K562 (cell line): ENCODE results near the gene TMEM95. TPM values are rescaled to one million over a fixed set of nuclear protein-coding genes. Genes with fewer than 3 reads are reported as not detected.
A peak's percentile ranks its signal among the peaks of the same experiment; 100 is the strongest.

Experiments
- CEBPG ChIP-seq, 3 experiments: fragments of 200-800 bp in 1 of 3; sonication (Bioruptor generic) in 1 of 3; sonication (generic) in 1 of 3; formaldehyde crosslinking in 1 of 3; IDR thresholded peaks in 2 of 3; conservative IDR thresholded peaks in 1 of 3; 2 replicates each; pipeline versions ENCODE4 v1.6.1 to v1.8.0; 2016 to 2022; ENCODE audit warnings: missing compliant biosample characterization in 2 of 3, missing genetic modification characterization in 2 of 3, mild to moderate bottlenecking in 1 of 3, missing genetic modification reagents in 1 of 3
- CGGBP1 ChIP-seq: fragments of 250-450 bp; sonication (Bioruptor Pico); IDR thresholded peaks from 2 replicates; pipeline ENCODE4 v1.9.0; 2021; ENCODE audit warnings: mild to moderate bottlenecking
- CHCHD3 ChIP-seq: fragments of 250-450 bp; sonication (Bioruptor Pico); IDR thresholded peaks from 2 replicates; pipeline ENCODE4 v2.1.2; 2022; ENCODE audit warnings: mild to moderate bottlenecking
- EWSR1 ChIP-seq: fragments of 450-650 bp; IDR thresholded peaks from 2 replicates; pipeline ENCODE4 v1.6.1; 2018; ENCODE audit warnings: borderline replicate concordance, mild to moderate bottlenecking, low read depth, moderate library complexity; ENCODE audit not compliant: partially characterized antibody
- GABPA ChIP-seq: fragments of 200-800 bp; sonication (Bioruptor generic); conservative IDR thresholded peaks from 2 replicates; pipeline ENCODE4 v1.6.1; 2016; ENCODE audit warnings: low read depth, missing genetic modification characterization, missing compliant biosample characterization
- GTF2A2 ChIP-seq: IDR thresholded peaks from 2 replicates; pipeline ENCODE4 v1.6.1; 2016; ENCODE audit warnings: mild to moderate bottlenecking, missing genetic modification characterization, missing compliant biosample characterization
- MECOM ChIP-seq: fragments of 250-450 bp; sonication (Bioruptor Pico); IDR thresholded peaks from 2 replicates; pipeline ENCODE4 v1.8.0; 2022; ENCODE audit warnings: inconsistent platforms
- MEF2A ChIP-seq: IDR thresholded peaks from 2 replicates; pipeline ENCODE4 v1.6.1; 2011; ENCODE audit warnings: low read depth, mild to moderate bottlenecking, low read length, moderate library complexity; ENCODE audit not compliant: control insufficient read depth
- MTF1 ChIP-seq: fragments of 250-450 bp; sonication (Bioruptor Pico); IDR thresholded peaks from 2 replicates; pipeline ENCODE4 v1.9.0; 2021; ENCODE audit warnings: moderate library complexity, mild to moderate bottlenecking, inconsistent platforms, borderline replicate concordance
- PHB2 ChIP-seq: fragments of 450-650 bp; IDR thresholded peaks from 2 replicates; pipeline ENCODE4 v1.6.1; 2017; ENCODE audit warnings: low read depth
- POU5F1 ChIP-seq: fragments of 150-350 bp; IDR thresholded peaks from 2 replicates; pipeline ENCODE4 v1.6.1; 2014; ENCODE audit warnings: borderline replicate concordance, low read length, low read depth, mild to moderate bottlenecking; ENCODE audit not compliant: partially characterized antibody
- RB1 ChIP-seq: fragments of 450-650 bp; IDR thresholded peaks from 2 replicates; pipeline ENCODE4 v1.6.1; 2017; ENCODE audit warnings: low read depth, mild to moderate bottlenecking
- ZFX ChIP-seq: sonication (generic); formaldehyde crosslinking; IDR thresholded peaks from 2 replicates; pipeline ENCODE4 v1.8.0; 2022; ENCODE audit warnings: mild to moderate bottlenecking, missing genetic modification reagents, moderate library complexity
- ZNF134 ChIP-seq: fragments of 250-450 bp; sonication (Bioruptor Pico); conservative IDR thresholded peaks from 2 replicates; pipeline ENCODE4 v1.4.0; 2020
- ZNF217 ChIP-seq: sonication (generic); formaldehyde crosslinking; IDR thresholded peaks from 2 replicates; pipeline ENCODE4 v1.8.0; 2022; ENCODE audit warnings: mild to moderate bottlenecking, missing genetic modification reagents
- ZNF668 ChIP-seq: fragments of 250-450 bp; sonication (Bioruptor Pico); IDR thresholded peaks from 2 replicates; pipeline ENCODE4 v1.8.0; 2022; ENCODE audit warnings: mild to moderate bottlenecking, inconsistent platforms
- polyA plus RNA-seq, 8 experiments: library from polyadenylated mRNA; depleted of rRNA in 4 of 8; stranded (reverse) in 5 of 8; unstranded in 3 of 8; fragments of >200 nt; fragmentation: Nextera tagmentation in 2 of 8; fragmentation: Illumina TruSeq in 1 of 8; extraction: Ambion mirVana in 2 of 8; extraction: Trizol in 1 of 8; gene quantifications; 2 replicates each; pipeline versions ENCODE4 v1.2.1 to v1.2.3, GENCODE V29; 2011 to 2014; ENCODE audit warnings: inconsistent platforms in 1 of 8, missing spikeins in 1 of 8
- total RNA-seq, 7 experiments: library from RNA; depleted of rRNA in 6 of 7; stranded (reverse); fragments of >200 nt in 6 of 7; fragmentation: Illumina TruSeq in 2 of 7; extraction: Trizol in 2 of 7; gene quantifications; 2 replicates each; pipeline versions ENCODE4 v1.2.1 to v1.2.3, GENCODE V29; 2011 to 2021; ENCODE audit warnings: low replicate concordance in 1 of 7
- TF ChIP-seq, protein P1 (sequence below): fragments of 200-600 bp; sonication (generic); IDR thresholded peaks from one replicate; pipeline ENCODE4 v1.6.1; 2012; ENCODE audit warnings: mild to moderate bottlenecking, low read depth, low read length, inconsistent platforms

The TMEM95 gene
- total and polyA plus RNA-seq, 9 of the 15 experiments (the other 6 are each of a cell fraction or from before 2014, with no cell fraction given), result not detected

- TF ChIP-seq, protein P1, sequence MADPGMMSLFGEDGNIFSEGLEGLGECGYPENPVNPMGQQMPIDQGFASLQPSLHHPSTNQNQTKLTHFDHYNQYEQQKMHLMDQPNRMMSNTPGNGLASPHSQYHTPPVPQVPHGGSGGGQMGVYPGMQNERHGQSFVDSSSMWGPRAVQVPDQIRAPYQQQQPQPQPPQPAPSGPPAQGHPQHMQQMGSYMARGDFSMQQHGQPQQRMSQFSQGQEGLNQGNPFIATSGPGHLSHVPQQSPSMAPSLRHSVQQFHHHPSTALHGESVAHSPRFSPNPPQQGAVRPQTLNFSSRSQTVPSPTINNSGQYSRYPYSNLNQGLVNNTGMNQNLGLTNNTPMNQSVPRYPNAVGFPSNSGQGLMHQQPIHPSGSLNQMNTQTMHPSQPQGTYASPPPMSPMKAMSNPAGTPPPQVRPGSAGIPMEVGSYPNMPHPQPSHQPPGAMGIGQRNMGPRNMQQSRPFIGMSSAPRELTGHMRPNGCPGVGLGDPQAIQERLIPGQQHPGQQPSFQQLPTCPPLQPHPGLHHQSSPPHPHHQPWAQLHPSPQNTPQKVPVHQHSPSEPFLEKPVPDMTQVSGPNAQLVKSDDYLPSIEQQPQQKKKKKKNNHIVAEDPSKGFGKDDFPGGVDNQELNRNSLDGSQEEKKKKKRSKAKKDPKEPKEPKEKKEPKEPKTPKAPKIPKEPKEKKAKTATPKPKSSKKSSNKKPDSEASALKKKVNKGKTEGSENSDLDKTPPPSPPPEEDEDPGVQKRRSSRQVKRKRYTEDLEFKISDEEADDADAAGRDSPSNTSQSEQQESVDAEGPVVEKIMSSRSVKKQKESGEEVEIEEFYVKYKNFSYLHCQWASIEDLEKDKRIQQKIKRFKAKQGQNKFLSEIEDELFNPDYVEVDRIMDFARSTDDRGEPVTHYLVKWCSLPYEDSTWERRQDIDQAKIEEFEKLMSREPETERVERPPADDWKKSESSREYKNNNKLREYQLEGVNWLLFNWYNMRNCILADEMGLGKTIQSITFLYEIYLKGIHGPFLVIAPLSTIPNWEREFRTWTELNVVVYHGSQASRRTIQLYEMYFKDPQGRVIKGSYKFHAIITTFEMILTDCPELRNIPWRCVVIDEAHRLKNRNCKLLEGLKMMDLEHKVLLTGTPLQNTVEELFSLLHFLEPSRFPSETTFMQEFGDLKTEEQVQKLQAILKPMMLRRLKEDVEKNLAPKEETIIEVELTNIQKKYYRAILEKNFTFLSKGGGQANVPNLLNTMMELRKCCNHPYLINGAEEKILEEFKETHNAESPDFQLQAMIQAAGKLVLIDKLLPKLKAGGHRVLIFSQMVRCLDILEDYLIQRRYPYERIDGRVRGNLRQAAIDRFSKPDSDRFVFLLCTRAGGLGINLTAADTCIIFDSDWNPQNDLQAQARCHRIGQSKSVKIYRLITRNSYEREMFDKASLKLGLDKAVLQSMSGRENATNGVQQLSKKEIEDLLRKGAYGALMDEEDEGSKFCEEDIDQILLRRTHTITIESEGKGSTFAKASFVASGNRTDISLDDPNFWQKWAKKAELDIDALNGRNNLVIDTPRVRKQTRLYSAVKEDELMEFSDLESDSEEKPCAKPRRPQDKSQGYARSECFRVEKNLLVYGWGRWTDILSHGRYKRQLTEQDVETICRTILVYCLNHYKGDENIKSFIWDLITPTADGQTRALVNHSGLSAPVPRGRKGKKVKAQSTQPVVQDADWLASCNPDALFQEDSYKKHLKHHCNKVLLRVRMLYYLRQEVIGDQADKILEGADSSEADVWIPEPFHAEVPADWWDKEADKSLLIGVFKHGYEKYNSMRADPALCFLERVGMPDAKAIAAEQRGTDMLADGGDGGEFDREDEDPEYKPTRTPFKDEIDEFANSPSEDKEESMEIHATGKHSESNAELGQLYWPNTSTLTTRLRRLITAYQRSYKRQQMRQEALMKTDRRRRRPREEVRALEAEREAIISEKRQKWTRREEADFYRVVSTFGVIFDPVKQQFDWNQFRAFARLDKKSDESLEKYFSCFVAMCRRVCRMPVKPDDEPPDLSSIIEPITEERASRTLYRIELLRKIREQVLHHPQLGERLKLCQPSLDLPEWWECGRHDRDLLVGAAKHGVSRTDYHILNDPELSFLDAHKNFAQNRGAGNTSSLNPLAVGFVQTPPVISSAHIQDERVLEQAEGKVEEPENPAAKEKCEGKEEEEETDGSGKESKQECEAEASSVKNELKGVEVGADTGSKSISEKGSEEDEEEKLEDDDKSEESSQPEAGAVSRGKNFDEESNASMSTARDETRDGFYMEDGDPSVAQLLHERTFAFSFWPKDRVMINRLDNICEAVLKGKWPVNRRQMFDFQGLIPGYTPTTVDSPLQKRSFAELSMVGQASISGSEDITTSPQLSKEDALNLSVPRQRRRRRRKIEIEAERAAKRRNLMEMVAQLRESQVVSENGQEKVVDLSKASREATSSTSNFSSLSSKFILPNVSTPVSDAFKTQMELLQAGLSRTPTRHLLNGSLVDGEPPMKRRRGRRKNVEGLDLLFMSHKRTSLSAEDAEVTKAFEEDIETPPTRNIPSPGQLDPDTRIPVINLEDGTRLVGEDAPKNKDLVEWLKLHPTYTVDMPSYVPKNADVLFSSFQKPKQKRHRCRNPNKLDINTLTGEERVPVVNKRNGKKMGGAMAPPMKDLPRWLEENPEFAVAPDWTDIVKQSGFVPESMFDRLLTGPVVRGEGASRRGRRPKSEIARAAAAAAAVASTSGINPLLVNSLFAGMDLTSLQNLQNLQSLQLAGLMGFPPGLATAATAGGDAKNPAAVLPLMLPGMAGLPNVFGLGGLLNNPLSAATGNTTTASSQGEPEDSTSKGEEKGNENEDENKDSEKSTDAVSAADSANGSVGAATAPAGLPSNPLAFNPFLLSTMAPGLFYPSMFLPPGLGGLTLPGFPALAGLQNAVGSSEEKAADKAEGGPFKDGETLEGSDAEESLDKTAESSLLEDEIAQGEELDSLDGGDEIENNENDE, result no peak
- TF ChIP-seq ZNF668 (CRISPR knock-in tag), result no peak
- no peak for TF ChIP-seq CEBPG (CRISPR knock-in tag; IDR thresholded peaks at IDR 0.05)
- no peak for TF ChIP-seq CEBPG (tag; conservative IDR thresholded peaks at IDR 0.05 in 1 of 2, IDR thresholded peaks at IDR 0.05 in 1 of 2)
- TF ChIP-seq MEF2A, result no peak
- peak; percentile 15; the same call in 1 of the 2 replicates for TF ChIP-seq RB1
- TF ChIP-seq EWSR1, result no peak
- TF ChIP-seq GTF2A2 (tag), result no peak
- no peak for TF ChIP-seq MTF1 (CRISPR knock-in tag)
- TF ChIP-seq POU5F1, result no peak
- no peak for TF ChIP-seq ZNF134 (CRISPR knock-in tag)
- no peak for TF ChIP-seq PHB2
- no peak for TF ChIP-seq GABPA
- no peak for TF ChIP-seq ZFX (CRISPR knock-in tag)
- no peak for TF ChIP-seq MECOM (CRISPR knock-in tag)
- TF ChIP-seq CHCHD3 (CRISPR knock-in tag), result no peak
- no peak for TF ChIP-seq CGGBP1 (CRISPR knock-in tag)
- TF ChIP-seq ZNF217, result no peak
These were observed 47.9 kb upstream of the TMEM95 start, which contains the start of gene EIF5A (continued) for GRCh38 chr17:7306911-7307685.
